AG10803 (cell line): Measurements from ENCODE around the gene GRIN2C.

Source experiments
- DNase-seq: peaks from one replicate; pipeline ENCODE4 v3.0.0; 2010; ENCODE audit warnings: low read depth
- H3K4me3 ChIP-seq: 2 replicates; pipeline ENCODE4 v1.5.1; 2011; ENCODE audit warnings: mild to moderate bottlenecking, low read length, control low read depth
- CTCF ChIP-seq: conservative IDR thresholded peaks from 2 replicates; pipeline ENCODE4 v1.5.1; 2011; ENCODE audit warnings: mild to moderate bottlenecking, low read length, control low read depth, inconsistent platforms

The GRIN2C gene

GRCh38 chr17:74832421-74832820, 27.3 kb downstream of the GRIN2C start:
- no peak for DNase-seq
- H3K4me3 ChIP-seq = no peak overlapping the region
- no peak for TF ChIP-seq CTCF

DNA sequence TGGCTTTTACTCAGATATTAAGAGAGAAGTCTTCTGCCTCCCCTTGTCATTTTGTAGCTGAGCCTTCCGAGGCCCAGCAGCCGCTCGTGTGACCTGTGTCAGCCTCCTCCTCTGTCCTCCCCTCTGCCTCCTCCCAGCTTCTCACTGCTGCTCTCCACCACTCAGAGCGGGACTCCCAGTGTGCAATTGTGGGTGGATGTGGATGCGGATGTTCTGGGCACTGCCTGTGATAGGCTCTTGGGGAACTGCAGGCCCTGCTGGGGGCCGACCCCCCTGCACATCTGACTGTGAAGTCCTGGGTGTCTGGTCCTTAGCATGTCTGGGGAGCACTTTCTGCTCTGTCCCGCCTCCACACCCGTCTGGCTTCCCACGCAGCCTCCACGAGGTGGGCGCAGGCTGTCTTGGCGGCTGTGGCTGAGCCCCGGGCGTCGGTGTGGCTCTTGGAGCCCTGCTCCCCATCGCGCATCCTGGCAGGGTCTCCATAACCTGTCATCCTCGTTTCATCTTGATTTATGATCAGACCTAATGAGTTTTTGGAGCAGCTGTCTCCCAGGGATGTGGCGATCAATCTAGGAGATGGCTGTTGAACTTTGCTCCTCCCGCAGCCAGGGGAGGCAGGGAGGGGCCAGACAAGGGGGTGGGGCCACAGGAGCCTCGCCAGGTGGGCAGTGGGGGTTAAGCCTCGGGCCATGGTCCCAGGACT, 28.1 kb downstream of the GRIN2C start:
- no peak for TF ChIP-seq CTCF
- no peak for DNase-seq
- no peak overlapping the region for H3K4me3 ChIP-seq

- no peak for DNase-seq
- H3K4me3 ChIP-seq = no peak overlapping the region
- TF ChIP-seq CTCF = no peak
Observed at GRCh38 chr17:74830861-74831260, 28.8 kb downstream of the GRIN2C start.

DNA sequence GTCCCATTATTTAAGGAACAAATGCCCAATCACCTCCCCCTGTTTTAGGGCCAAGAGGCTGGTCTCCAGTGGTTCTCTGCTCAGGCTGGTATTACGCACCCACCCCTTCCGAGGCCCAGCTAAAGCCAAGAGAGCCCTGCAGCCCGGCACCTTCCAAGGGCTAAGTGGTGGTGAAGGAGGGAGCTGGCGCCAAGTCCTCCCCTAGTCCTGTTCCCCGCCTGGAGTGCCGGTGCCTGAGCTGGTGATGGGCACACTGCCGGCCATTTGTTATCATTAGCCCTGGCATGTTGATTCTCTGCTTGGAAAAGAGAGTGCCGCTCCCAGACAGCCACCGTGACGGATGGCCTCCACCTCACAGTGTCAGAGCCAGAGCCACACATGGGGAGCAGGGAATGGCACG, 31.9 kb downstream of the GRIN2C start:
- H3K4me3 ChIP-seq = no peak overlapping the region
- no peak for TF ChIP-seq CTCF
- DNase-seq = no peak

GRCh38 chr17:74825952-74826719, 33.5 kb downstream of the GRIN2C start:
- no peak for TF ChIP-seq CTCF
- DNase-seq = no peak
- H3K4me3 ChIP-seq = no peak overlapping the region

DNA sequence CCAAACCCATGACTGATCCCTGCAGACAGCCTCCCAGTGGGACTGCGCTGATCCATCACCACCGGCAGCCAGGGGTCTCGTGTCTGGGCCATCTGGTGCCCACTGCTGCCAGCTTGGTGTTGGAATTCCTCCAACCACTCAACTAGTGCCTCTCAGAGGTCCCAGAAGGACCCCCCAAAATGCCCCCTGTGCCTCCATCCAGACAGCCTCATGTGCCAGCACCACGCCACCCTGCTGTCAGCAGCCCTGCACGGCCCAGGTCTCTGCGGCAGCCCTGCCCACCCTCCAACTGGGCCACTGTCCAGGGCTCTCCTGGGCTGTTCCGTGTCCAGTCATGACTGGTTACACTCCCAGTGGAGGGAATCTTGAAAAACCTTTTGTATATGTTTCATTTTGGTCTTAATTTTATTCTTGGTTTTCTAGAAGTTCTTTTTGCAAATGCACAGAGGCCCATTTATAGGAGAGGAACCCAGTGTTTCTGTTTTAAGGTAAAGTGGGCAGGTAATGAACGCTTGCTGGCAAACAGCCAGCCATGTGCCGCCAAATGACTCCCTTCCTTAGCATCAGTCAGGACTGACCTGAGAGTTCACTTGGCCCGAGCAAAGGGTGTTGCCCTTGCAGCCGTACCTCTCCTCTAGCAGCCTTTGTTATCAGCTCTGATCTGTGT, 34.6 kb downstream of the GRIN2C start:
- DNase-seq = no peak
- TF ChIP-seq CTCF = no peak
- no peak overlapping the region for H3K4me3 ChIP-seq
